ENCODE results near the gene LRRTM3.

The LRRTM3 gene

DNA sequence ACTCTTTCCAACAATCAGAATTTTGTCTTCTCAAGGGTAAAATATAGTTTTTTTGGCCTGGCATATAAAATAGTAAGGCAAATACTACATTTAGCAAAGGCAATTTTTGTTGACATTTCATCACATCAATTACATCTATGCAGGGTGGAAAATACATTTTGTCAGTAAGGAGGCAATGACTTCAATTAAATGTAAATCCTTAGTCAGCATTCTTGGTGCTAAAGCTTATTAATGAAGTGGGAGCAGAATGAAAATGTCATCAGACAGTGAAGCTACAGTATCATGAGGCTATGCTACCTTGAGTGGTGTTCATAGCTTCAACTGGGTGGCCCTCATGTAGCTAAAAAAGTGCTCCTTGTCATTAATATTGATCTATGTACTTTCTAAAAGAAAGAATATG lies 8.9 kb downstream of the LRRTM3 start:
- ChIA-PET POLR2A (no interaction called here), CTCF (interaction anchor here (0.6 to 1.0 kb wide), 2 partner anchors 9 to 141 kb away, joined by 3 read pairs; partner anchors contain the start of gene LRRTM3)
- no peaks in the 10 kb centered on the region for H3K36me3 ChIP-seq (ENCODE audit: control insufficient read depth in 2 of 2, insufficient read depth in 1 of 2, low read length in 2 of 2)
- no peak overlapping the region for H3K4me3 ChIP-seq (ENCODE audit: low read depth, low read length)
- TF ChIP-seq RBAK (tag by site-specific recombination; IDR thresholded peaks at IDR 0.05) (no peak), ZIC2 (tag by site-specific recombination; IDR thresholded peaks at IDR 0.05) (no peak), ZNF426 (tag by site-specific recombination; IDR thresholded peaks at IDR 0.05) (no peak), SCRT1 (tag by site-specific recombination; IDR thresholded peaks at IDR 0.05; ENCODE audit: borderline replicate concordance) (no peak)
- H3K27ac ChIP-seq (ENCODE audit: extremely low read depth, low read depth, low read length): no peak overlapping the region
- 0 out of 2 replicates have a peak, but pooled peaks cover 3% of the 10 kb centered on the region for H3K4me1 ChIP-seq (ENCODE audit: control insufficient read depth, insufficient read depth, low read length)
- no peaks in the 10 kb centered on the region for H3K9me3 ChIP-seq (ENCODE audit: control insufficient read depth, insufficient read depth, low read depth, low read length)

DNA sequence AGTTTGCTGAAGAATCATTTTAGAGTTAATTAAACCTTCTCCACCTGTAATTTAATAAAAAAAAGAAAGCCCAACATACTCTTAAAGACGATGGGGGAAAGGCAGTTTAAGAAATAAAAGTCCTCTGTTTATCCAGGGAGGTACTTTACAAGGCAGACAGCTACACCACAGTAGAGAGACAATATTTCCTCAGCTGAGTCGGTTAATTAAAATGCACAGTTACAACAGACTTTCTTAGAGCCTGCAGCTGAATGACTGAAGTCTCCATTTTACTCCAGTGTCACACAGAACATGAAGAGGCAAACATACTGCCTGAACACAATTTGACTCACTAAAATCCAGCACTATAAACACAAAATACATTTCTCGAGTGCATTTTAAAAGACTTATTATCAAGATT lies 15.1 kb downstream of the LRRTM3 start:
- Histone ChIP-seq H3K4me3 (ENCODE audit: low read depth, low read length) (no peak overlapping the region), H3K4me1 (ENCODE audit: control insufficient read depth, insufficient read depth, low read length) (peaks cover 8% of the 10 kb centered on the region; the same call in 1 of the 2 replicates), H3K9me3 (ENCODE audit: control insufficient read depth, insufficient read depth, low read depth, low read length) (no peaks in the 10 kb centered on the region), H3K27ac (ENCODE audit: extremely low read depth, low read depth, low read length) (no peak overlapping the region), H3K36me3 (ENCODE audit: control insufficient read depth in 2 of 2, insufficient read depth in 1 of 2, low read length in 2 of 2) (no peaks in the 10 kb centered on the region)
- TF ChIP-seq ZNF510 (tag by site-specific recombination; IDR thresholded peaks at IDR 0.05; ENCODE audit: insufficient replicate concordance) (no peak), ZNF266 (tag by site-specific recombination; IDR thresholded peaks at IDR 0.05; ENCODE audit: low read depth) (no peak), ZNF23 (tag by site-specific recombination; IDR thresholded peaks at IDR 0.05; ENCODE audit: borderline replicate concordance) (no peak), SP3 (tag by site-specific recombination; IDR thresholded peaks at IDR 0.05) (no peak), SCRT1 (tag by site-specific recombination; IDR thresholded peaks at IDR 0.05; ENCODE audit: borderline replicate concordance) (no peak), ZNF658 (tag by site-specific recombination; IDR thresholded peaks at IDR 0.05) (no peak)
- CTCF ChIA-PET: no interaction called here
- POLR2A ChIA-PET: no interaction called here

DNA sequence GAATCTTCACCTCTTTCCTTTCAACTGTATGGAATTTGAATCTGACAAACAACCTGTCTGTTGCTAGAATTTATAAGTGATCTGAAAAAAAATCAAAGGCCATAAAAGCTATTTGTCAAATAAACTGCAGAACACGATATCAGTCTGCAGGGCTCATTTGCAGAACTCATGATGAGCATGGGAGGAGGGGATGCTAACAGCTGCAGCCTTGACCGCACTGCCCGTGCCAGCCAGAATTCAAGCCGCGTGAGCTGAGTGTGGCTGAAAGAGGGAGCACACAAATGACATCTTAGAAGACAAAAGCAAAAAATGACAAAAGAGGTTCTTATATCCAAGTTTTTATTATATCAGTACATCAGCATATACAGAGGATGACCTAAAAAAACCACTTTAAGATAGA lies 15.7 kb downstream of the LRRTM3 start:
- TF ChIP-seq ZNF624 (tag by site-specific recombination; IDR thresholded peaks at IDR 0.05): no peak
- Histone ChIP-seq H3K4me3 (ENCODE audit: low read depth, low read length) (no peak overlapping the region), H3K4me1 (ENCODE audit: control insufficient read depth, insufficient read depth, low read length) (peaks cover 7% of the 10 kb centered on the region; the same call in 1 of the 2 replicates), H3K9me3 (ENCODE audit: control insufficient read depth, insufficient read depth, low read depth, low read length) (no peaks in the 10 kb centered on the region), H3K27ac (ENCODE audit: extremely low read depth, low read depth, low read length) (no peak overlapping the region), H3K36me3 (ENCODE audit: control insufficient read depth in 2 of 2, insufficient read depth in 1 of 2, low read length in 2 of 2) (no peaks in the 10 kb centered on the region)
- ChIA-PET POLR2A (no interaction called here), CTCF (no interaction called here)

DNA sequence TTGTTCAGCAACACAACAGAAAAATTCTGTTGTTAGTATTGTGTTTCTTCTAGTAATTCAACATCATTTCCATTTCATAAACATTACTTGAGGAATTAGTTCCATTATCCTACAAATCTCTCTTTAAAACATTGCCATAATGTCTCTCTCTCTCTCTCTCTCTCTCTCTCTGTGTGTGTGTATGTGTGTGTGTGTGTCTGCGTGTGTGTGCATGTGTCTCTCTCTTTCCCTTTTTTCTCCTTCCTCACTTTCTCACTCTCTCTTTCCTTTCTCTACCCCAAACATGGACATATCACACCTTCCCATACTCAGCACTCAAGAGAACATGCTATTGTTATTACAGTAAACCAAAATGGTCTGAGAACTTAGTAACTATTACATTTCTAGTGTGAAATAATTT lies 16.6 kb downstream of the LRRTM3 start:
- peaks cover 7% of the 10 kb centered on the region; the same call in 1 of the 2 replicates for H3K4me1 ChIP-seq (ENCODE audit: control insufficient read depth, insufficient read depth, low read length)
- ChIA-PET CTCF (no interaction called here), POLR2A (no interaction called here)
- no peak for TF ChIP-seq ZNF433 (tag by site-specific recombination; IDR thresholded peaks at IDR 0.05; ENCODE audit: low read depth)
- TF ChIP-seq ZSCAN16 (tag by site-specific recombination; IDR thresholded peaks at IDR 0.05): no peak
- TF ChIP-seq, protein P1, sequence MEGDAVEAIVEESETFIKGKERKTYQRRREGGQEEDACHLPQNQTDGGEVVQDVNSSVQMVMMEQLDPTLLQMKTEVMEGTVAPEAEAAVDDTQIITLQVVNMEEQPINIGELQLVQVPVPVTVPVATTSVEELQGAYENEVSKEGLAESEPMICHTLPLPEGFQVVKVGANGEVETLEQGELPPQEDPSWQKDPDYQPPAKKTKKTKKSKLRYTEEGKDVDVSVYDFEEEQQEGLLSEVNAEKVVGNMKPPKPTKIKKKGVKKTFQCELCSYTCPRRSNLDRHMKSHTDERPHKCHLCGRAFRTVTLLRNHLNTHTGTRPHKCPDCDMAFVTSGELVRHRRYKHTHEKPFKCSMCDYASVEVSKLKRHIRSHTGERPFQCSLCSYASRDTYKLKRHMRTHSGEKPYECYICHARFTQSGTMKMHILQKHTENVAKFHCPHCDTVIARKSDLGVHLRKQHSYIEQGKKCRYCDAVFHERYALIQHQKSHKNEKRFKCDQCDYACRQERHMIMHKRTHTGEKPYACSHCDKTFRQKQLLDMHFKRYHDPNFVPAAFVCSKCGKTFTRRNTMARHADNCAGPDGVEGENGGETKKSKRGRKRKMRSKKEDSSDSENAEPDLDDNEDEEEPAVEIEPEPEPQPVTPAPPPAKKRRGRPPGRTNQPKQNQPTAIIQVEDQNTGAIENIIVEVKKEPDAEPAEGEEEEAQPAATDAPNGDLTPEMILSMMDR (tag by site-specific recombination; IDR thresholded peaks at IDR 0.05): no peak
- no peak for TF ChIP-seq ZNF768 (tag by site-specific recombination; IDR thresholded peaks at IDR 0.05)
- no peak for TF ChIP-seq MEIS1 (CRISPR knock-in tag; IDR thresholded peaks at IDR 0.05; ENCODE audit: borderline replicate concordance)
- no peak for TF ChIP-seq ZNF473 (tag by site-specific recombination; IDR thresholded peaks at IDR 0.05)
- no peak for TF ChIP-seq BCL11B (tag by site-specific recombination; IDR thresholded peaks at IDR 0.05; ENCODE audit: low read depth)
- TF ChIP-seq, protein P2, sequence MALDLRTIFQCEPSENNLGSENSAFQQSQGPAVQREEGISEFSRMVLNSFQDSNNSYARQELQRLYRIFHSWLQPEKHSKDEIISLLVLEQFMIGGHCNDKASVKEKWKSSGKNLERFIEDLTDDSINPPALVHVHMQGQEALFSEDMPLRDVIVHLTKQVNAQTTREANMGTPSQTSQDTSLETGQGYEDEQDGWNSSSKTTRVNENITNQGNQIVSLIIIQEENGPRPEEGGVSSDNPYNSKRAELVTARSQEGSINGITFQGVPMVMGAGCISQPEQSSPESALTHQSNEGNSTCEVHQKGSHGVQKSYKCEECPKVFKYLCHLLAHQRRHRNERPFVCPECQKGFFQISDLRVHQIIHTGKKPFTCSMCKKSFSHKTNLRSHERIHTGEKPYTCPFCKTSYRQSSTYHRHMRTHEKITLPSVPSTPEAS (tag by site-specific recombination; IDR thresholded peaks at IDR 0.05): peak; percentile 57
- TF ChIP-seq ZNF510 (tag by site-specific recombination; IDR thresholded peaks at IDR 0.05; ENCODE audit: insufficient replicate concordance): no peak
- TF ChIP-seq ZFP69B (tag by site-specific recombination; IDR thresholded peaks at IDR 0.05): no peak
- peak; percentile 60 for TF ChIP-seq PRDM1 (tag by site-specific recombination; IDR thresholded peaks at IDR 0.05)
- no peaks in the 10 kb centered on the region for H3K9me3 ChIP-seq (ENCODE audit: control insufficient read depth, insufficient read depth, low read depth, low read length)
- H3K4me3 ChIP-seq (ENCODE audit: low read depth, low read length): no peak overlapping the region
- H3K36me3 ChIP-seq (ENCODE audit: control insufficient read depth in 2 of 2, insufficient read depth in 1 of 2, low read length in 2 of 2): no peaks in the 10 kb centered on the region
- no peak overlapping the region for H3K27ac ChIP-seq (ENCODE audit: extremely low read depth, low read depth, low read length)

Measured in HEK293 (cell line).